Measurements from ENCODE around the gene TTLL9.

DNA sequence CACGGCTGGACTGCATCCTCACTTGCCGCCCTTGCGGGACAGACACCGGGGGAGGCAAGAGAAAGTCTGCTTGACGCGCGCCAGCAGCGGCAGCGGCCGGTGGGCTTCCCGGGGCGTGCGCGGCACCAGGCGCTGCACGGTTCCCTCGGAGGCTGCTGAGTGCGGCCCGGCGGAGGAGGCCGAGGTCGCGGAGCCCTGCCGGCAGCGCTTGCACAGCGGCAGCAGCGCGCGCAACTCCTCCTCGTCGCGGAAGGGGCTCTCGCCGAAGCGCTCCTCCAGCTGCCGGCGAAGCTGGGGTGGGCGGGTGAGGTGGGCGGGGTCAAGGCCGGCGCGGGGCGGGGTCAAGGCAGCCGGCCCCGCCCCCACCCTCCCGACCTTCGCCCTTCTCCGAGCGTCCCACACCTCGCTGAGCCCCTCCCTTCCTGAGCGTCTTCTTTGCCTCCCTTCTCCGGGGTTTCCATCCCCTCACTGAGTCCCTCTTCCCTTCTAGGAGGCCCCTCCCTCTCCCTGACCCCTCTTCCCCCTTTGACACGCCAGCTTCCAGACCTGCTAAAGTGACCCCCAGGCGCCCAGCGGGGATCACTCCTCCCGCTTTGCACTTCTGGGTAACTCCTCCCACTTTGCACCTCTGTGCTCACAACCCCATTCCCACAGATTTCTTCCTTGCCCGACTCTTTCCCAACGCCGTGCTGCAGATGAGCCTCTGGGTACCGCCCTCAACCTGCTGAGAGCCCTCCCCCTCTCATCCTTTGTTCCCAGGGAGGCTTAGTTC lies 8.9 kb upstream of the TTLL9 start:
- TF ChIP-seq, protein P1, sequence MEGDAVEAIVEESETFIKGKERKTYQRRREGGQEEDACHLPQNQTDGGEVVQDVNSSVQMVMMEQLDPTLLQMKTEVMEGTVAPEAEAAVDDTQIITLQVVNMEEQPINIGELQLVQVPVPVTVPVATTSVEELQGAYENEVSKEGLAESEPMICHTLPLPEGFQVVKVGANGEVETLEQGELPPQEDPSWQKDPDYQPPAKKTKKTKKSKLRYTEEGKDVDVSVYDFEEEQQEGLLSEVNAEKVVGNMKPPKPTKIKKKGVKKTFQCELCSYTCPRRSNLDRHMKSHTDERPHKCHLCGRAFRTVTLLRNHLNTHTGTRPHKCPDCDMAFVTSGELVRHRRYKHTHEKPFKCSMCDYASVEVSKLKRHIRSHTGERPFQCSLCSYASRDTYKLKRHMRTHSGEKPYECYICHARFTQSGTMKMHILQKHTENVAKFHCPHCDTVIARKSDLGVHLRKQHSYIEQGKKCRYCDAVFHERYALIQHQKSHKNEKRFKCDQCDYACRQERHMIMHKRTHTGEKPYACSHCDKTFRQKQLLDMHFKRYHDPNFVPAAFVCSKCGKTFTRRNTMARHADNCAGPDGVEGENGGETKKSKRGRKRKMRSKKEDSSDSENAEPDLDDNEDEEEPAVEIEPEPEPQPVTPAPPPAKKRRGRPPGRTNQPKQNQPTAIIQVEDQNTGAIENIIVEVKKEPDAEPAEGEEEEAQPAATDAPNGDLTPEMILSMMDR (conservative IDR thresholded peaks at IDR 0.05): no peak
- no peak for TF ChIP-seq ZFX (IDR thresholded peaks at IDR 0.05)
